Adipose tissue (tissue), 3 donors: Measurements from ENCODE around the gene PSMG3. TPM values are rescaled to one million over a fixed set of nuclear protein-coding genes. Genes with fewer than 3 reads are reported as not detected.
"Not testable (repeated sequence)": the region's sequence is repeated elsewhere in the genome, so short reads cannot be mapped to it uniquely, and the experiment has no call there.

ENCODE experiments used
- H3K27ac ChIP-seq: one replicate; pipeline ENCODE4 v1.5.1; 2013; ENCODE audit warnings: low read depth, low read length
- WGBS, 3 donors: extraction: QIAGEN DNeasy Blood & Tissue Kit; methylation state at CpG; one replicate each; pipeline ENCODE4 v1.1.7; 2013; 5-methylcytosine and 5-hydroxymethylcytosine counted together
- polyA plus RNA-seq, 3 donors: library from polyadenylated mRNA; stranded (reverse); fragments of 200-250 nt; gene quantifications; one replicate each; pipeline ENCODE4 v1.2.3, GENCODE V29; 2013
- donor health status: healthy with polysubstance abuse.
- donor health status: Bipolar disorder and iron deficiency.
- donor health status: healthy.

The PSMG3 gene
- polyA plus RNA-seq, 3 donors, result 21.3 to 41.8 (median 34.7) TPM

DNA sequence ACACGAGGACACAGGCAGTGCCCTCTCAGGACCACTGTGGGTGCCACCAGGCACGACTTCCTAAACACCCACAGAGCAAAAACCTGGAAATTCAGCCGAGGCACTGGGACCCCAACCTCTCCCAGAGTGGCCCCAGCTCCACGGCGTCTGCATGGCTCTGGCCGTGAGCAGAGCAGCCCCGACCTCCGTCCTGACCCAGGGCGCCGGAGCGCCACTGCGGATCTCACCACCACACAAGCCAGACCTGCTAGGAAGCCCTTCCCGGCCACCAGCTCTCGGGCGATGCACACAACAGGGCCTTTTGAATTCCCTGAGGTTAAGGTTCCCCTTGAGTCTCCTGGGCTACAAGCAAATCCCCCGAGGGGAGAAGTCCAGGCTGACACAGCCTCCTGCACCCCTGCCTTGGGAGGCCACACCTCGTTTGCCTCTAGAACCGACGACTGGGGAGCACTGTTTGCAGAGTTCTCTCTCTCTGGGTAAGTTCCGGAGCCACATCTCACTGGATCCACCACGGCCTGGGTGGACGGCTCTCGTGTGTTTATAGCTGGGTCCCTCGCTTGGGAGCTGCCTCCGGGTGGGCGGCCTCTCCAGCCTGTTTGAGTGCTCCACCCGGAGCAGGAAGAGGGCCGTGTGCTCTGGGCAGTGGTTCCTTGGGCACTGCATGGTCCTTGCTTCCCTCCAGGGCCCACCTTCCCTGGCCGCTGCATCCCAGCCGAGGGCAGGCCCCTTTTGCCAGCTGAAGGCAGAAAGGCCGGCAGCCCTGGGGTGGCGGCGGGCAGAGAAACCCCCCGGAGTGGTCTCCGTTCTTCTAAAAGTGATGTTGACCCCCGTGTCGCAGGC, 15.5 kb upstream of the PSMG3 start:
- H3K27ac ChIP-seq, result no peak overlapping the region
- WGBS, 3 donors, result 88 to 92% (median 92%) methylated on average over 34 to 37 of the region's 37 CpGs

DNA sequence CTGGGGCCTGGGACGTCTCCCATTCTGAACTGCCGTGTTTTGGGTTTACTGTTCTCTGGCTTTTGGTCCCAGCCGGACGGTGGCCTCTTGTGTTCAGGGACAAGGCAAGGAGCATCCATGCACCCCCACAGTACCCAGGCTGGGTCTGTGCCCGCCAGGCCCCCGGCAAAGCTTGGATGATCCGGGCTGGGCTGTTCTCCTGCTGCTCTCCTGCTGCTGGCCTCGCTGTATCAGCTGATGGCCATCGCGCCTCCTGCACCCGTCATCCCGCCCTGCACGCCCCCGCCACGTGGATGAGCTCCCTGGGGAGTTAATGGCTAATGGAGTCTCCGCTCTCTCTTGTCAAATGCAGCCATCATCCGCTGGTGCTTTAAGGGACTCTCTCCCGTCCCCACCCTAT, 14.9 kb upstream of the PSMG3 start:
- no peak overlapping the region for H3K27ac ChIP-seq
- 87 to 93% (median 88%) methylated on average over 18 of the region's 18 CpGs for WGBS, 3 donors

DNA sequence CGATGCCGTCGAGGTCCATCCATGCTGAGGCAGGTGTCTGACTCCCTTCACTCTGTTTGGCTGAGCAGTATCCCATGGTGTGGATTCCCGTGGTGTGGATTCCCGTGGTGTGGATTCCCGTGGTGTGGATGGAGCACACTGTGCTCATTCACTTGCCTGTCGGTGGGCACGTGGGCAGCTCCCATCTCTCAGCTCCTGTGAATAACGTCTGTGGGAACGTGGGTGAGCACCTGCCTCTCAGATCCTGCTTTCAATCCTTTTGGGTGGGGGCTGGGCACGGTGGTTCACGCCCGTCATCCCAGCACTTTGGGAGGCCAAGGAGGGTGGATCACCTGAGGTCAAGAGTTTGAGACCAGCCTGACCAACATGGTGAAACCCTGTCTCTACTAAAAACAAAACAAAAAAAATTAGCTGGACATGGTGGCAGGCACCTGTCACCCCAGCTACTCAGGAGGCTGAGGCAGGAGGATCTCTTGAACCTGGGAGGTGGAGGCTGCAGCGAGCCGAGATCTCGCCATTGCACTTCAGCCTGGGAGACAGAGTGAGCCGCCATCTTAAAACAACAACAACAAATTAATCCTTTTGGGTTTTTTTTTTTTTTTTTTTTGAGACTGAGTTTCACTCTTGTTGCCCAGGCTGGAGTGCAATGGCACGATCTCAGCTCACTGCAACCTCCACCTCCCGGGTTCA, 13.6 kb upstream of the PSMG3 start:
- WGBS, 3 donors, result 85 to 89% (median 89%) methylated on average over 18 to 19 of the region's 19 CpGs
- H3K27ac ChIP-seq, result not testable (repeated sequence)

DNA sequence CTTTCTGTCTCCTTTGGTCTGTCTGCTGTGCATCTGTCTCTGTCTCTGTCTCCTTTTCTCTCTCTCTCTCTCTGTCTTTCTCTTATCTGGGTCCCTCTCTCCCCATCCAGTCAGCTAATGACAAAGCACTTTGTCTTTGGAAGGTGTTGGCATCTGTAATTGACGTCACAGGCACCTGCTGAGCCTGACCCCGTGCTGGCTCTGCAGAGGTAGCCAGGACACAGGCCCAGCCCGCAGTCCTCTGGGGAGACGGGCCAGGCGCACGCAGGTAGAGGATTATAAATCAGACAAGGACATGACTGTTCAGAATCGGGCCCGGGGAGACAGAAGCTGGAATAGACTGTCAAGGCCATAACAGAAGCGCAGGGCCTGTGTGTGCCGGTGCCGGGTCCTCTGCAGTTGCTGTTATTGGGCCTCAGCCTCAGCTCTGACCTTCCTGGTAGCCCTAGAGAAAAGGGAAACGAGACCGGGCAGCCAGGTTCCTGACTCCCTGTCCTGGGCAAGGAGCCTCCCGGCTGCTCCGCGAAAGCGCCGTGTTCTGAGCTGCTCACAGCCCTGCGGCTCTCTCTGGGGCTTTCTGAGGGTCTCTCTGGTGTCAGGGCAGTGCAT, 10.7 kb upstream of the PSMG3 start:
- H3K27ac ChIP-seq, result no peak overlapping the region
- 86 to 90% (median 89%) methylated on average over 19 of the region's 19 CpGs for WGBS, 3 donors

DNA sequence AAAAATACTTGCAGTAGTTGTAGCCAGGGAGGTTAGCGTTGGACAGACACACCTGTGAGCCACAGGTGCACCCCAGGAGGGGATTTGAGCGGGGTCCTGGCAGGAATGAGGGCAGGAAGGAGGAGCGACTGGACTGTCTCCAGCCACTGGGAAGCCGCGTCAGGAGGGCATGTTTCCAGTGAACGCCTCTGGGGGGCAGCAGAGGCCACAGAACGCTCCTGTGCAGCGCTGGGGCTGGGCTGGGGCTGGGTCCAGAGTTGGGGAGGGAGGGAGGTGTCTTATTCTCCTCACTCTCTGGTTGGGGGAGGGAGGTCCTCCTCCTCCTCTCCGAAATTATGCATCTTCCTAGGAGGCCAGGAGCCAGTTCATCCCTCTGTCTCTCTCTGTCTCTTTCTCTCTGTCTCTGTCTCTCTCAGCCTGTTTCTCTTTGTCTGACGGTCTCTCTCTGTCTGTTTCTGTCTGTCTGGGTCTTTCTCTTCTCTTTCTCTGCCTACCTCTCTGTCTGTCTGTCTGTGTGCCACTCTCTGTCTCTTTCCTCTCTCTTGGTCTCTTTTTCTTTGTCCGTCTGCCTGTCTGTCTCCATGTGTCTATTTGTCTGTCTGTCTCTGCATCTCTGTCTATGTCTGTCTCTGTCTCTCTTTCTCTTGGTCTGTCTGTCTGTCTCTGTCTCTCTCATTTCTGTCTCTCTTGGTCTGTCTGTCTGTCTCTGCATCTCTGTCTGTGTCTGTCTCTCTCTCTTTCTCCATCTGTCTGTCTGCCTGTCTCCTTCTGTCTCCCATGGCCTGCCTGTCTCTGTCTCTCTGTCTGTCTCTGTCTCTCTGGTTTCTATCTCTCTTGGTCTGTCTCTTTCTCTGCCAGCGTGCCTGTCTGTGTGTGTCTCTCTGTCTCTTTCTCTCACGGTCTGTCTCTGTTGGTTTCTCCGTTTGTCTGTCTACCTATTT, 9.9 kb upstream of the PSMG3 start:
- 26 to 31% (median 27%) methylated on average over 12 to 14 of the region's 14 CpGs for WGBS, 3 donors
- H3K27ac ChIP-seq, result no peak overlapping the region

DNA sequence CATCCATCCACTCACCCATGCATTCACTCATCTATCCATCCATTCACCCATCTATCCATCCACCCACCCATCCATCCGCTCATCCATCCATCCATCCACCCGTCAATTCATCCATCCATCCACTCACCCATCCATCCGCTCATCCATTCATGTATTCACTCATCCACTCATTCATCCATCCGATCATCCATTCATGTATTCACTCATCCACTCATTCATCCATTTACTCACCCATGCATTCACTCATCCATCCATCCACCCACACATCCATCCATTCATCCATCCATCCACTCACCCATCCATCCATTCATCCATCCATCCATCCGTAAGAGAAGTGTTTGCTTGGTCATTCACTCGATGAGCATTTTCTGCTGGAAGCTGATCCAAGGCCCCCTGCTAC, 8.7 kb upstream of the PSMG3 start:
- no peak overlapping the region for H3K27ac ChIP-seq
- 93 to 94% (median 93%) methylated on average over 6 of the region's 6 CpGs for WGBS, 3 donors

DNA sequence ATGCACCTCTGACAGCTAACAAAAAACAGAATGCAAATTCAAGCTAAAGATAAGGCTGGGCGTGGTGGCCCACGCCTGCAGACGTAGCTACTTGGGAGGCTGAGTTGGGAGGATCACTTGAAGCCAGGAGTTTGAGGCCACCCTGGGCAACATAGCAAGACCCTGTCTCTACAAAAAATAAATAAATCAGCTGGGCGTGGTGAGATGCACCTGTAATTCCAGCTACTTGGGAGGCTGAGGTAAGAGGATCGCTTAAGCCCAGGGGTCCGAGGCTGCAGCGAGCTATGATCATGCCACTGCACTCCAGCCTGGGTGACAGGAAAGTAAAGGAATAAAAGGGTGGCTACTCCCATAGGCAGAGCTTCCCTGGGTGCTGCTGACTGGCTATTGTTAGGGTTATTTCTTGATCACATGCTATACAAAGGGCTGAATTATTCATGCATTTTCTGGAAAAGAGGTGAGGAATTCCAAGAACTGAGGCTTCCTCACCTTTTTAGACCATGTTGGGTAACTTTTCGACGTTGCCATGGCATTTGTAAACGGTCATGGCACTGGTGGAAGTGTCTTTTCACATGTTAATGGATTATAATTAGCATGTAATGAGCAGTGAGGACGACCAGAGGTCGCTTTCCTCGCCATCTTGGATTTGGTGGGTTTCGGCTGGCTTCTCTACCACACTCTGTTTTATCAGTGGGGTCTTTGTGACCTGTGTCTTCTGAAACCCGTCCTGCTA, 6.9 kb upstream of the PSMG3 start:
- no peak overlapping the region for H3K27ac ChIP-seq
- WGBS, 3 donors, result 70 to 84% (median 74%) methylated on average over 15 of the region's 15 CpGs

DNA sequence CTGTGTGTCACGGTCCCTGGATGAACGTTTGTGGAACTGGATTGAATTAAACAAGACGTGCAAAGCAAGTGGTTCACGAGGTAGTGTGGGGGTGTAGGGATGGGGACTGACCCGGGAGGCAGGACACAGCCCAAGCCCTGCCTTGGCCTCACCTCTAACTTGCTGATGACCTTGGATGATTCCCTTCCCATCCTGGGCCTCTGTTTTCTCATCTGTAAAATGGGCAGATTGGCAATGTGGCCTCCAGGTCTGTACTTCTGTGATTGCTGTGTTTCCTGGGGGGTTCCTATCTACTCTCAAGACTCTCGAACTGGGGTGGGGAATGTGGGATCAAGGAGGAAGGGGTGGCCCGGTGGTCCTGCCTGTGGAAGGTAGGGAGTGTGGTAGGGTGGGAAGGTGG, 6.0 kb upstream of the PSMG3 start:
- 84 to 93% (median 85%) methylated on average over 7 of the region's 7 CpGs for WGBS, 3 donors
- no peak overlapping the region for H3K27ac ChIP-seq

DNA sequence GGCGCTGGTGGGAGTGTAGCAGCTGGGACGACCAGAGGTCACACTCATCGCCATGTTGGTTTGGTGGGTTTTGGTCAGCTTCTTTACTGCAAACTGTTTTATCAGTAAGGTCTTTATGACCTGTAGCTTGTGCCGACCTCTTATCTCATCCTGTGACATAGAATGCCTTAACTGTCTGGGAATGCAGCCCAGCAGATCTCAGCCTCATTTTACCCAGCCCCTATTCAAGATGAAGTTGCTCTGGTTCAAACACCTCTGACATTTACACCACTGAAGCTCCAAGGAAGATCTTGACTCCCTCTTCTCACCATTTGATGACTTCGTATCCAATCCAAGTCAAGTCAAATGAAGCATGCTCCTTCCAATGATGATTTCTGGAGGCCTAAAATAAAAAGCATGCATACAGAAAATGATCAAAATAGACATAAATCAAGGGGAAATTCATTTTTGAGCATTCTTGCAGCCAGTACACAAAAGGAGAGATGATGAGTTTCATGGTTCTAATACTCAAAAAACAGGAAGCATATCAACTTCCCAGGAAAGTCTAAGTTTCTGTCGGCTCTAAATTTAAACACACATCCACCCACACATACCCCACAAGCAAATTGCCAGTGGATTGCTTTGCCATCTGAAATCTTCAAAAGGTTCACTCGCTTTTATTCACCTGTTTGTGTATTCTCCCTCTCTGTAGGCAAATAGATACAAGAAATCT, 2.4 kb upstream of the PSMG3 start:
- H3K27ac ChIP-seq, result no peak overlapping the region
- WGBS, 3 donors, result 61 to 86% (median 80%) methylated on average over 7 of the region's 7 CpGs

DNA sequence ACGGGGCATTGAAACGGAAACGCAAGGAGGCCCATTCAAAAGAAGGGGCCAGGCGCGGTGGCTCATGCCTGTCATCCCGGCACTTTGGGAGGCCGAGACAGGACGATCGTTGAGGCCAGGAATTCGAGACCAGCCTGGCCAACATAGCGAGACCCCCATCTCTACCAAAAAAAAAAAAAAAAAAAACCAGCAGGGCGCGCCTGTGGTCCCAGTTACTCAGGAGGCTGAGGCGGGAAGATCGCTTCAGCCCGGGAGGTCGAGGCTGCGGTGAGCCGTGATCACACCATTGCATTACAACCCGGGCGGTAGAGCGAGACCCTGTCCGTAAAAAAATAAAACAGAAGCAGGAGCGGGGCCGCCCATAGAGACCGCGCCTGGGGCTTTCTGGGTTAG, 396 bp downstream of the PSMG3 start:
- WGBS, 3 donors, result 18 to 22% (median 22%) methylated on average over 22 to 27 of the region's 27 CpGs
- no peak overlapping the region for H3K27ac ChIP-seq

DNA sequence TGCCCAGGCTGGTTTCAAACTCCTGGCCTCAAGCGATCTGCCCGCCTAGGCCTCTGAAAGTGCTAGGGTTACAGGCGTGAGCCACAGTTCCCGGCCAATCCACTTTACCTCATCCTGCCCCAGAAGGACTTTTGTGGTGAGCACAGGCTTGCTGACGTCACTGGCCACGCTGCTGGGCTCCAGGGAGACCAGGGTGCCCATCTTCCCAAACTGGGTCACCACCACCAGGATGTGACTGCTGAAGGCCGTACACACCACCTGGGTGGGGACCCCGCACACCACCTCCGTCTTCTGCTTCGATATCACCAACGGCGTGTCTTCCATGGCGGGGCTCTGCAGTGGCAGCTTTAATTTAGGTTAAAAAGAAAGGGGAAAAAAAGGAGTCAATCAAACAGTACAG, 816 bp downstream of the PSMG3 start:
- WGBS, 3 donors, result 69 to 81% (median 74%) methylated on average over 13 of the region's 13 CpGs
- no peak overlapping the region for H3K27ac ChIP-seq

DNA sequence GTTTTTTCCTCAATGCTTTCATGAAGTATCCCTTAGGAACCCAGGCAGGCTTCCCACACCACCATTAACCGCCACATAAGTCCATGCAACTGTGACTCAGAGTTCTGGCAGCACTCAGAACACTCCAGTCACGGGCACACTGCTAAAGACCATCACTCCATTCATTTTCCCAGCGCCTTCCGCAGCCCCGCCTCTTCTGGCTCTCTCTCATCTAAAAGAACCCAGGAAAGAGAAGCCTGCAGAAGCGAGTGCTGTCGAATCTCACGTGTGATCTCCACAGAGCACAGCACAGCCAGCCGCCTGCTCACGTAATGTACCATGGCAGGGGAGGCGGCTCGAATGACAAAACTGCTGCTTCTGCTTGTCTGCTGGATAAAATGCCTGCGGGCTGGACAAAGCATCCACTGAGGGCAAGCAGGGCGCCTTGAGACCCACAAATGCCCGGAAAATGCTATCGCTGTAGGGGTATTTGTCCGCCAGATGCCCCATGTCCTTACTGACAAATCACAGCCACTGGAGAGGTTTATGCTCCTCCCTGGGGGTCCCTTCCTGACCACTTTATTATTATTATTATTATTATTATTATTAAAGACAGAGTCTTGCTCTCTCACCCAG, 1.8 kb downstream of the PSMG3 start:
- WGBS, 3 donors, result 89 to 92% (median 90%) methylated on average over 17 of the region's 17 CpGs
- H3K27ac ChIP-seq, result no peak overlapping the region

DNA sequence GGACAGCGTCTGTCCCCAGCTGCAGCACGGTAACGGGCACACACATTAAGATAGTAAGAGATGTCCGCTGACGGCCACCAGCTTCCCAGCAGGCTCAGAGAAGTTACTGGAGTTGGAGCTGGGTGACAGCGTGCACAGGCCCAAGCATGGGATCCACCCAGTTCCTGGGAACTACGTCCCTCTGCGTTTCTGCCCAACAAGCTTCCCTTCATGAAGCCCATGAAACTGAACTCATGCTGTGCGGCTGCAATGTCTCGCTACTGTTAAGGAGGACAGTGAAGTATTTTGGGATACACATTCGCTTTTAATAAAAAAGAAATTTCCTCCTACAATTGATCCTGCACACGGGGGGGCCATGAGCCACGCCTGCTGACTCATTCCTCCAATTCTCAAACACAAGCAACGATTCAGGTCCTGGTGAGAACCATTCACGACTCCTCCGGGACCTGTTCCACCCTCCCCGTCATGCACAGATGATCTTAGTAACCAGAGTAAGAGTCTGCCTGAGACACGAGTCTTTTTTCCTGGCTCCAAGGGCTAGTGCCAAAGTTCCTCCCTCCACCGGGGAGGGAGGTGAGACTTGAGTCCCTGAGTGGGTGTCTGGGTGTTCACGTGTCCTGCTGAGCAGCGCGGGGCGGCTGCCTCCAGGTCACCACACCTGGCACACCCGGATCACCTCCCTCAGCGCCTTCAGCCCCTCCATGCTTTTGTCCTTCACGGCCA, 2.6 kb downstream of the PSMG3 start:
- WGBS, 3 donors, result 71 to 83% (median 82%) methylated on average over 26 of the region's 26 CpGs
- H3K27ac ChIP-seq, result no peak overlapping the region

DNA sequence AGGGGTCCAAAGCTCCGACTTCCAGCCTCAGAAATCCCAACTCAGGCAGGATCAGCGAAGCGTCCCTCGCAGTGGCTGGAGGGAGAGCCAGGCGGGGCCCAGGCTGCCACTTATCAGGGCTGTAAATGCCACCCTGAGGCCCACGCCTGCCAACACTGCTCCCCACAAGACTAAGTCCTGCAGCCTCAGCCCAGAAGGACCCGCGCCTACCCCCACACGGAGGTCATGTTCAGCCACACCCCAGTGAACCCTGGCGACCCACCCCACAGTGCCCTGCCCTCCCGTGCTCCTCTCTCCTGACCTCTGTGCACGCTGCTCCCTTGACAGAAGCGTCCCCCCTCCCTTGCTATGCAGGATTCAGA, 3.2 kb downstream of the PSMG3 start:
- WGBS, 3 donors, result 81 to 89% (median 87%) methylated on average over 13 of the region's 13 CpGs
- no peak overlapping the region for H3K27ac ChIP-seq

DNA sequence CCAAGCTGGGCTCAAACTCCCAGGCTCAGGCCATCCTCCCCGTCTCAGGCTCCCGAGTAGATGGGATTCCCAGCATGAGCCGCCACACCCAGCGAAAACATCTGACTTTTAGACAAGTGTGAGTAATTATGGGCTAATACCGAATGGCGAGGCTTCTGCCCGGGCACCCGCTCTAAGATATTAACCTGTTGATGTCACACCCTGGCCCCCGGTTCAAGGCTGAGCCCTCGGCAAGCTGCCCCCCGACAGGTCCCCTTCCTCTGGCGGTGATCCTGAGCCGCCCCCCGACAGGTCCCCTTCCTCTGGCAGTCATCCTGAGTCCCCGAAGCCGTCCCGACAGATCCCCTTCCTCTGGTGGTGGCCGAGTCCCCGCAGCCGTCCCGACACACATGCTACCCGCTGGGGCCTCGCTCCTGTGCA, 5.2 kb downstream of the PSMG3 start:
- H3K27ac ChIP-seq, result no peak overlapping the region
- 56 to 72% (median 59%) methylated on average over 23 of the region's 23 CpGs for WGBS, 3 donors

DNA sequence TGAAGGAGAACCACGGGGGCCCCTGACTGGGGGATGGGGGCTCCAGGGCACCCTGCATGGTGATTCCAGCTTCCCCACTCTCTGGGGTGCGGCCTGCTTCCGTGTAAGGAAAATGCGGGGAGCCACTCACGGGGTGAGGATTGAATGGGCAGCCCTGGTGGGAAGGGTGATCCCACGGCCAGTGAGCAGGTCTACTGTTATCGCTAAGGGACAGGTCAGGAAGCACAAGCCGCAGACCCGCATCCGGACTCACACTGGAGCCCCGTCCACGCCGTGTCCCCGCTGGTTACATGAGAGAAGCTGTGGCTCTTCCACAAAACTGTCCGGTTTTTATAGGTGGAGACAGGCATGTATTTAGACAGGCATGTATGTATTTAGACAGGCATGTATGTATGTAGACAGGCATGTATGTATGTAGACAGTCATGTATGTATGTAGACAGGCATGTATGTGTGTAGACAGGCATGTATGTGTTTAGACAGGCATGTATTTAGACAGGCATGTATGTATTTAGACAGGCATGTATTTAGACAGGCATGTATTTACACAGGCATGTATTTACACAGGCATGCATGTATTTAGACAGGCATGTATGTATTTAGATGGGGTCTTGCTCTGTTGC, 5.7 kb downstream of the PSMG3 start:
- no peak overlapping the region for H3K27ac ChIP-seq
- WGBS, 3 donors, result 79 to 86% (median 80%) methylated on average over 15 of the region's 15 CpGs
